Activated effector memory CD4-positive, alpha-beta T cell treated with anti-CD3 and anti-CD28 coated beads, Interleukin-2, amount 50 U/mL, for 16 hours (primary cell): ENCODE measurements around the gene CHMP4B.

Experiments used
- DNase-seq: peaks from one replicate; pipeline ENCODE4 v3.0.0-alpha.2; 2020

The CHMP4B gene

GRCh38 chr20:33822423-33822822 lies 11.3 kb downstream of the CHMP4B start:
- DNase-seq, result no peak

- no peak for DNase-seq
Observed at GRCh38 chr20:33822991-33823390, 11.8 kb downstream of the CHMP4B start.

- DNase-seq, result no peak
Observed at GRCh38 chr20:33824852-33825251, 13.7 kb downstream of the CHMP4B start.

- no peak for DNase-seq
Observed at GRCh38 chr20:33825340-33826269, 14.5 kb downstream of the CHMP4B start.

- no peak for DNase-seq
Observed at GRCh38 chr20:33826270-33826897, 15.2 kb downstream of the CHMP4B start.

- no peak for DNase-seq
Observed at GRCh38 chr20:33827109-33827508, 16.0 kb downstream of the CHMP4B start.

- DNase-seq, result no peak
Observed at GRCh38 chr20:33827634-33828325, 16.6 kb downstream of the CHMP4B start.

GRCh38 chr20:33828326-33828844 lies 17.2 kb downstream of the CHMP4B start:
- DNase-seq, result no peak

GRCh38 chr20:33828967-33829560 lies 17.9 kb downstream of the CHMP4B start:
- no peak for DNase-seq

- no peak for DNase-seq
Observed at GRCh38 chr20:33829636-33830035, 18.5 kb downstream of the CHMP4B start.

GRCh38 chr20:33830371-33830770 lies 19.2 kb downstream of the CHMP4B start:
- no peak for DNase-seq

GRCh38 chr20:33832103-33832804 lies 21.1 kb downstream of the CHMP4B start:
- no peak for DNase-seq

GRCh38 chr20:33833333-33833732 lies 22.2 kb downstream of the CHMP4B start:
- DNase-seq, result no peak

GRCh38 chr20:33835615-33836172 lies 24.5 kb downstream of the CHMP4B start:
- DNase-seq, result no peak

- DNase-seq, result no peak
Observed at GRCh38 chr20:33836277-33836676, 25.1 kb downstream of the CHMP4B start.

- DNase-seq, result no peak
Observed at GRCh38 chr20:33837096-33837830, 26.1 kb downstream of the CHMP4B start.

- DNase-seq, result no peak
Observed at GRCh38 chr20:33838035-33838864, 27.1 kb downstream of the CHMP4B start.

GRCh38 chr20:33839591-33839990 lies 28.4 kb downstream of the CHMP4B start:
- no peak for DNase-seq

GRCh38 chr20:33840160-33840559 lies 29.0 kb downstream of the CHMP4B start:
- DNase-seq, result peak; percentile 22

GRCh38 chr20:33840759-33841435 lies 29.7 kb downstream of the CHMP4B start:
- DNase-seq, result no peak
